ENCODE data around the gene CD9.

GRCh38 chr12:6199531-6200255 is 507 bp upstream of the CD9 start:
- no peak for TF ChIP-seq FOXM1 (IDR thresholded peaks at IDR 0.05; ENCODE audit: low read depth)
- TF ChIP-seq EZH2phosphoT487 (IDR thresholded peaks at IDR 0.05; ENCODE audit: borderline replicate concordance, low read depth), result no peak
- TF ChIP-seq EP300 (IDR thresholded peaks at IDR 0.05; ENCODE audit: borderline replicate concordance in 1 of 2, low read depth in 1 of 2, low read length in 1 of 2), result no peak
- TF ChIP-seq MAX (IDR thresholded peaks at IDR 0.05; ENCODE audit: low read depth), result no peak
- TF ChIP-seq CTCF (IDR thresholded peaks at IDR 0.05), result no peak
- TF ChIP-seq YY1 (IDR thresholded peaks at IDR 0.05; ENCODE audit: low read depth), result no peak
- TF ChIP-seq SIN3A (IDR thresholded peaks at IDR 0.05; ENCODE audit: borderline replicate concordance, low read depth, low read length), result no peak
- TF ChIP-seq USF2 (IDR thresholded peaks at IDR 0.05; ENCODE audit: borderline replicate concordance, low read depth, low read length), result no peak
- TF ChIP-seq POLR2AphosphoS5 (IDR thresholded peaks at IDR 0.05; ENCODE audit: low read depth, low read length), result no peak
- no peak for TF ChIP-seq TCF12 (IDR thresholded peaks at IDR 0.05)
